ENCODE measurements around the gene ACADSB.

ACADSB gene

GRCh38 chr10:123008355-123009104, at the start of gene ACADSB, which contains the start of gene IKZF5:
Gene ACADSB (plus strand): TSS chr10:123009006. CDS start chr10:123009030, 24 bp downstream.
Gene IKZF5 (minus strand): TSS chr10:123008795. CDS start chr10:122998625, 10,170 bp downstream.
- DNase-seq (ENCODE audit: low read depth): peak; percentile 92

- DNase-seq (ENCODE audit: low read depth): no peak
Measured at GRCh38 chr10:122962405-122962804, 46.4 kb upstream of the ACADSB start.

- no peak for DNase-seq (ENCODE audit: low read depth)
Measured at GRCh38 chr10:122966879-122967278, 41.9 kb upstream of the ACADSB start.

GRCh38 chr10:122968698-122969097, 40.1 kb upstream of the ACADSB start:
- DNase-seq (ENCODE audit: low read depth): no peak

GRCh38 chr10:122974023-122974422, 34.8 kb upstream of the ACADSB start:
- no peak for DNase-seq (ENCODE audit: low read depth)

GRCh38 chr10:122974543-122975064, 34.2 kb upstream of the ACADSB start:
- no peak for DNase-seq (ENCODE audit: low read depth)

- peak; percentile 71 for DNase-seq (ENCODE audit: low read depth)
Measured at GRCh38 chr10:122980209-122981065, 28.4 kb upstream of the ACADSB start, which contains the start of gene PSTK. Gene PSTK (plus strand): TSS chr10:122980401. CDS start chr10:122980480, 79 bp downstream.

GRCh38 chr10:122981066-122981464, 27.7 kb upstream of the ACADSB start:
- no peak for DNase-seq (ENCODE audit: low read depth)

GRCh38 chr10:122983898-122984297, 24.9 kb upstream of the ACADSB start:
- DNase-seq (ENCODE audit: low read depth): no peak

GRCh38 chr10:122984708-122985107, 24.1 kb upstream of the ACADSB start:
- no peak for DNase-seq (ENCODE audit: low read depth)

GRCh38 chr10:122986335-122986734, 22.5 kb upstream of the ACADSB start:
- DNase-seq (ENCODE audit: low read depth): no peak

GRCh38 chr10:122988501-122988900, 20.3 kb upstream of the ACADSB start:
- no peak for DNase-seq (ENCODE audit: low read depth)

GRCh38 chr10:122990278-122990677, 18.5 kb upstream of the ACADSB start:
- no peak for DNase-seq (ENCODE audit: low read depth)

- no peak for DNase-seq (ENCODE audit: low read depth)
Measured at GRCh38 chr10:122992031-122992585, 16.7 kb upstream of the ACADSB start.

GRCh38 chr10:122993797-122994336, 14.9 kb upstream of the ACADSB start:
- DNase-seq (ENCODE audit: low read depth): no peak

GRCh38 chr10:122995936-122996335, 12.9 kb upstream of the ACADSB start:
- no peak for DNase-seq (ENCODE audit: low read depth)

GRCh38 chr10:122997864-122998263, 10.9 kb upstream of the ACADSB start:
- DNase-seq (ENCODE audit: low read depth): no peak

- DNase-seq (ENCODE audit: low read depth): no peak
Measured at GRCh38 chr10:122998360-122998917, 10.4 kb upstream of the ACADSB start.

GRCh38 chr10:122998934-122999333, 9.9 kb upstream of the ACADSB start:
- DNase-seq (ENCODE audit: low read depth): no peak

- DNase-seq (ENCODE audit: low read depth): no peak
Measured at GRCh38 chr10:122999347-122999746, 9.5 kb upstream of the ACADSB start.

- DNase-seq (ENCODE audit: low read depth): no peak
Measured at GRCh38 chr10:123000155-123000554, 8.7 kb upstream of the ACADSB start.

- DNase-seq (ENCODE audit: low read depth): no peak
Measured at GRCh38 chr10:123001370-123001769, 7.4 kb upstream of the ACADSB start.
